ENCODE measurements around the gene TMSB4X.
"Not testable (repeated sequence)": the region's sequence is repeated elsewhere in the genome, so short reads cannot be mapped to it uniquely, and the experiment has no call there.

The TMSB4X gene

DNA sequence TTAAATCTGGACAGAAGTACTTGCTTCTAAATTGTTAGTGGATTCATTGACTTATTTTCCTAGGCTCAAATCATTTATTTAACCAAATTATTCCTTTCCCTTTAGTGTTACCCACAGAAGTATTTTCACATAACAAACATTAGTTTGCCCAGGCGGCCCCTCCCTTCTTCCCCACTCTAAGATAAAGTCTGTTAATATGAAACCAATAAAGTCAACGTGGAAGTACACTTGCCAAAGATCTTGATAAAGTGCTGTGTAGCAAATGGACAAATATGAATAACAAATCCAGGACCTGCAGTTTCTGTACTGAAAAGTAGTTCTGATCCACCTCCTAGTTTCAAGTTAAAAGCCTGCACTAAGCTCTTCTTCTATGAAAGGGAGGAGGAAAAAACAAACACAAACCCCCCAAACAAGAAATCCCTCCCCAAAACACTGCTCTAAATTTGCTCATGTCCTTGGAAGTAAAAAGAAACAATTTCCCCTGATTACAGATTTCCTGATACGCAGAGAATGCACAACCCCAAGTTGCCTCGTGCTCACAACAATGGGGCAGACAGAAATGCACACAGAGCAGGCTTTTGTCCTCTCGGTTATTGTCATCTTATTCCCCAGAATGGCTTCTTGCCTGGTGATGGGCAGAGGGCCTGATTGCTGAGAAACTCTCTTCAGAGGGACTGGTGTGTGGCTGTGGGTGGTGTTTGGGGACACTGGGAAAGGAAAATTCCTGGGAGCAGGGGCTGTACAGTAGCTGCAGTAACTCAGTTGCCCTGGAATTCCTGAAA, 23.2 kb downstream of the TMSB4X start:
- no peak for DNase-seq

DNA sequence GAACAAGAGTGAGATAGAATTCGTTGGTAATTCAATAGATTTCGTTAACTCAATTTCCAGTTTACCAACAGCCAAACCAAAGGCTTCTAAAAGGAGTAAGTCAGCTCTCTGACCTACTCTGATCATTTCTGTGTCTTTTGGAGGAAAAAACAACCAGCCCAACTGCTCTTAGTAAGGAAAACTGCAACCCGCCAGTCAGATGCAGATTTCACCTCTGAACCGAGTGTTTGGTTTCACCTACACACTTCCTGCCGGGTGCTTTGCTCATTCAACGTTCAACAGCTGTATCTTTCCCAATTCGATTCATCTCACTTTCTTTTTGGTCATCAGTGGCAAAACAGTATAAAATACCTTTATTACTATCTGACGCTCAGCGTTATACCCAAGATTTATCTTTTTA, 24.5 kb downstream of the TMSB4X start:
- no peak for DNase-seq

DNA sequence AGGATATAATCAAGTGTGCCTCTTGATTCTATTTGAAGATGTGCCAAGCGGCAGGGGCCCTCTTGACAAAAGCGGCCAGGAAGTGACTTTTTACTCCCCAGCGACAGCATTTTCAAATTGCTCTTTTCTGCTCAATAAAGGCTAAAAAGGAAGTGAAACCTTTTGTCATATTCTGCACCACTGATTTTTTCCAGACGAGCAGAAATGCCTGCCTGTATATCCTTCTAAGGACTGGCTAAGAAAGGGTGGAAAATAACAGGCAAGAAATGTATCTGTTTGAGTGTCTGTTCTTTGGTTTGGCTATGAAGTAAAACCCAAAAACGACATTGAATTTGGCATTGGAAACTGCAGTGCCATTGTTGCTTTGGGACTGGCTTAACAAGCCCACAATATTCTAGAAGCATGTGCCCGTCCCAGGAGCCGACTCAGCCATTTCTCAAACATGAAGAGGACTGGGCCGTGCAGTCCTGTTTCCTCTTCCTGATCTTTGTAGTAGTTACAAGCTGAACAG, 25.4 kb downstream of the TMSB4X start:
- no peak for DNase-seq

DNA sequence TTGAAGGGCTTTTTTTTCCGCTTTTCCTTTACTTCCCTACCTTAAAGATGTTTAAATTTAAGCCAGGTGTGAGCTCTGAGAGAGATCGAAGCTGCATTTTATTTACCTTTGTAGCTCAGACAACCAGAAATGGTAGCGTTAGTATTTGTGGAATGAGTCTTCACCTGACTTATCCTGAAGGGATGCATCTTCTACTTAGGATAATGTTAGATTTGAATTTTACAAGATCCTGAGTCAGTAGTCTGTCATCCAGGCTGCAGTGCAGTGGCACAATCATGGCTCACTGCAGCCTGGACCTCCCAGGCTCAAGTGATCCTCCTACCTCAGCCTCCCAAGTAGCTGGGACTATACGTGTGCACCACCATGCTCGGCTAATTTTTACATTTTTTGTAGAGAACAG, 26.2 kb downstream of the TMSB4X start:
- DNase-seq: no peak

DNA sequence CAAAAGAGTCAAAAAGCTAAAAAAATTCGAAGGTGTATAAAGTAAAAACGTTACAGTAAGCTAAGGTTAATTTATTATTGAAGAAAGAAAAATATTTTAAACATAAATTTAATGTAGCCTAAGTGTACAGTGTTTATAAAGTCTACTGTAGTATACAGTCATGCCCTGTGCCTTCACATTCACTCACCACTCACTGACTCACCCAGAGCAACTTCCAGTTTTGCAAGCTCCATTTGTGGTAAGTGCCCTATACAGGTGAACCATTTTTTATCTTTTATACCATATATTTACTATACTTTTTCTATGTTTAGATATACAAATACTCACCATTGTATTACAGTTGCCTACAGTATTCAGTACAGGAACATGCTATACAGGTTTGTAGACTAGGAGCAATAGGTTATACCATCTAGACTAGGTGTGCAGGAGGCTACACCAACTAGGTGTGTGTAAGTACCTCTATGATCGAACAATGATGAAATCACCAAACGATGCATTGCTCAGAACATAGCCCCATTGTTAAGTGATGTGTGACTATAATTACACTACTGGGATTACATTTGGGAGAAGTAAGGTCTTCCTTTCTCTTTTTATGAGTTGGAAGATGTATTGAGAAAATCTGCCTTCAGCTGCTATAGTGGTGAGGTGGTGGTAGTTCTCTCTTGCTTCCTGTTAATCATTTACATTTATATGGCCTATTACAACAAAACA, 27.2 kb downstream of the TMSB4X start:
- no peak for DNase-seq

DNA sequence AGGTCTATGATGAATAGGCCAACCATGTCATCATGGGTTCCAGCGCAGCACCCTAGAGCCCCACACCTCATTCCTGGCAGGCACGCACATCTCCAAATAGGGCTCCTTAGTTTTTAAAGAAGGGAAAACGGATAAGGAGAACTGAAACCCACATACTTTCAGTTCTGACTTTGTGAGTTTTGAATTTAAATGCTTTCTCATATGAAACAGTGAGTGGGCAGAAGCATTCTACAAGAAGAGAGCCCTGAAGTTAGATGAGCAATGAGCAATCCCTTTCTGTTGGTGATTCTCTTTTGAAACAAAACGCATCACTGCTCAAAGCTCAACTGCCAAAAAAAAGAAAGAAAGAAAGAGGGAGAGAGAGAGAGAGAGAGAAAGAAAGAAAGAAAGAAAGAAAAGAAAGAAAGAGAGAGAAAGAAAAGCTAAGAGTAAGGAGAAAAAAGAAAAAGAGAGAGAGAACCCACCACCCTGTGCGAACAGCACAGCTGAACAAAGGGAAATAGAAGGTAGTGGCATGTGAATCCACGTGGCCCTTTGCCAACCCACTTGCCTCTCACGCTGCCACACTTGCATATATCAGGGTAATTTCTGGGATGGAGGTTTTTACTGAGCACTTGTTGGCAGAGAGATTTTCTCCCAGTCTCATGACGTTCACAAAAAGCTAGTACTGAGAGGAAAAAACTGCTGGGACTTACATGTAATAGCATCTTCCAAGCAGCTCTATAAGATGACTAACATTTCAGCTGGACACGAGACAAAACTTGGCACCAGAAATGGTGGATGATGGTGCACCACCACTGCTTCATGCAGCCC, 31.0 kb downstream of the TMSB4X start:
- no peak for DNase-seq

DNA sequence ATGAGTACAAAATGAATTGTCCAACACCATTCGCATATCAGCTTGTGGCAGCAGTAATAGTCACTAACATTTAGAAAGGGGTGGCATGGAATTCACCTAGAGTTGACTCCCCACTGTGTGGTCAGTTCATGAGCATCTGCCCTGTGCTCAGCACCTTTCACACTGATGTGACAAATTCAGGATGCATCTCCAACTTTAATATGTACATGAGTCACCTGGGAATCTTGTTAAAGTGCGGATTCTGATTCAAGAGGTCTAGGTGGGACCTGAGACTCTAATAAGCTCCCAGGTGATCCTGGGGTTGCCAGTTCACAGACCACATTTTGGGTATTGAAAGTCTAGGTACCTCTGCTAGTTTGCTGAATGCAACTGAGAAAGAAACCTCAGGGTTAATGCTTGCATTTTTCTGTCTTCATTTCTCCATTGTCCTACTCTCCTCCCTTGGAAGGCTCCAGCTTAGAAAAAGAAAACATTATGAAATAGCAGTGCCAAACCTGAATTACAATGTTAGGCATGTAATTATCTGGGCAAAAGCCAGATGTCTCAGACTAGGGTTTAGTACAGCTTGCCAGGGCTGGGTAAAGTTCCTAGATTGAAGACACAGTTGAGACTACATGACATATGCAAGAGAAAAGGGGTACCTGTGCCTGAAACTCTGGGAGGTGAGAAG, 32.7 kb downstream of the TMSB4X start:
- DNase-seq: no peak

DNA sequence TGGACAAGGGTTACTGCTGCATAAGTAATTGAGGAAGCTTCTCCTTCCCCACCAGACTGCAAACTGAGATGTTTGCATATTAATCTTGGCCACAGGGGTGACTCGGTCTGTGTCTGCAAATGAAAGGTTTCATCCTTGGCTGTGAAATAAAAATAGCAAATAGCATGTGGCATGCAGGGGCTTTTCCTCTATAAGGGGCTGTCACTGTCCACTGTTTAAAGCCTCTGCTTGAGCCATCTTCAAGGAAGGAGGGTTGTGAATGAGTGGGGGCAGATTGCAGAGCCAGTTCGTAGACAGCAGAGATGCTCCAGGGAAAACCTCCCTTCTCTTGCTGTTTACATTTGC, 33.3 kb downstream of the TMSB4X start:
- no peak for DNase-seq

DNA sequence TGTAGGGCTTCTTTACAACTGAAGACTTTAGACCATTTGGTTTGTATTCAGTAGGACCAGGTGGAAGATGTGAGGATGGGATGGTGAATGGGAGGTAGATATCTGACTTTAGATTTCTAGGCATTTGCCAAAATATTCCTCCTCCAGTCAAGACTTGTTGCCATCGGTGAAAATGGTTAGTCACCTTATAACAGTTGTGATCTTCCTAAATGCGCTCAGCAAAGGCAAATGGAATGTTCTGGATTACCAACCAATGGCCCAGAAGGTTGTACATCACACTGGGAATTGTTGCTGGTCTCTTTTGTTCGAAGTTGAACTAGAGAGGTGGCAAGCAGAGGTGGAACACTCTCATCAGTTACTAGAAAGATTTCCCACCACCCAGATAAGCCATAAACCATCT, 33.9 kb downstream of the TMSB4X start:
- no peak for DNase-seq

DNA sequence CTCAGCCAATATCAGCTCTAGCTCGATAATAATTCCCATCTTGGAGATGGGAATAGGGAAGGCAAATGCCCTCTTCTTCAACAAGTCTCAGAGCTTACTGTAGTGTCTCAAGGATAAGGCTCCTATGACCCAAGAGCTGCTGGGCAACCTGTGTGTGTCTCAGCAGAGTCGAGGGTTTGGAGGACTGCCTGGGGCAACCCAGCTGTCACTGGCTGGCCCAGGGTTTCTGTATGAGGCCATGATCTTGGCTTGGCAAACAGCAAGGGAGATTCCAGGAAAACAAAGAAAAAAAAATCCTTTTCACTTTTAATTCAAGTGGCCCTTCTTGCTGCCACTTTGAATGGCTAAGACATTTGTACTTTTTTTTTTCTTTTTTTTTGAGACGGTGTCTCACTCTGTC, 34.4 kb downstream of the TMSB4X start:
- no peak for DNase-seq

DNA sequence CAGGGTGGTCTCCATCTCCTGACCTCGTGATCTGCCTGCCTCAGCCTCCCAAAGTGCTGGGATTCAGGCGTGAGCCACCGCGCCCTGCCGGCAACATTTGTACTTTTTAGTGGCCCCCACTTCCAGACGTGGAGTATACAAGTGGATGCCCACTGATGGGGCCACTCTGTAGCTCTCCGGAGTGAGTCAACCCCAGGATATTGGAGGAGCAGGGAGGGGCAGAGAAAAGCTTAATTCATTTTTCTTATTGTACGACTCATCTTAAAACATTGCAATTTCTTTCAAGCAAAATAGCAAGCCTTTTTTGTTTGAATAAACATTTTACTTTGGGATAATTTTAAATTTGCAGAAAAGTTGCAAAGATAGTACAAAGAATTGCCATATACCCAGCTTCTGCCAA, 34.9 kb downstream of the TMSB4X start:
- no peak for DNase-seq

DNA sequence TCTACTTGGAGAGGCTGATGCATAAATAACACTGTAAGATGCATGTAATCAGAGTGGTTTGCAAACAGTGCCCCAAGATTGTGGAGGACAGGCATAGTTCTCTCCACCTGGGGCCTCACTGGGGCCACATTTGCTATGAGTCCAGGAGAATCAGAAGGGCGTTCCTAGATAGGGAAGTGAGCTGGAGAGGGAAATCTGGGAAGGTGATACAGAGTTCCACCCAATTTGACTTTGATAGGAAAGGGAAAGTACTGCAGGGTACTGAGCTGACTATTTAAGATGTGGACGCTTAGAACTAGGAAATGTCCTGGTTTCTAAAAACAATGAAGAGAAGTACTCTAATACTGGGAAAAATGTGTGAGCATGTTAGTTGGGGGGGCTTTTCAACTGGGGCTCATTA, 35.6 kb downstream of the TMSB4X start:
- DNase-seq: no peak

DNA sequence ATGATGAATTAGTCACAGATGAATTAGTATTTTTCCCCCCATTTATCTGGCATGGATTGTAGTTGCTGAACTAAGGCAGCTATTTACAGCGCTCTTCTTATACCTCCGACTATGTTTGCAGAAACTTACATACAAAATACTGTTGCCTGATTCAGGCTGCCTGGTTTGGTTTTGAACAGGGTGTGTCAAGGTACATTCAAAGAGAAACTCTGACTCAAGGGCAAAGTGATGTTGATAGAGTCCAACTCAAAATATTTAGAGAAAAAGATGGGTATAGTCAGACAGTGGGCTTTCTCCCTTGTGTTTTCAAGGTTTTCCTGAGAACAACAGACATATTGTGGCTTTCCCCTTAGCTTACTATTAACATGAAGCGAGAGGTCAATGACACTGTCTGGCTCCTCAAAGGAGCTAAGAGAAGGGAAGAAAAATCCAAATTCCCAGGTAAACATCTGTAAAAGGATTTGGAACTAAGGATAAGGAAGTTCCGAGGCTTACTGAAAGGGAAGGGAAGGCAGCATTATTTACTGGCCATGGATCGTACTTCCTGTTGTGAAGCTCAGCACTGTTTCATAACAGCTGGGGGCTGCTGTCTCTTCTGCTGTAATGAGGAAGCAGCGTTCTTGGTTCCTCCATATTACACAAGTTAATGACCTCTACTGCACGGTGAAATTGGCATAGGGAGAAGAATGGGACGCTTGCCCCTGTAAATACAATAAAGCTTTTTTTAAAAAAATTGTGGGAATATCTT, 38.6 kb downstream of the TMSB4X start:
- no peak for DNase-seq

DNA sequence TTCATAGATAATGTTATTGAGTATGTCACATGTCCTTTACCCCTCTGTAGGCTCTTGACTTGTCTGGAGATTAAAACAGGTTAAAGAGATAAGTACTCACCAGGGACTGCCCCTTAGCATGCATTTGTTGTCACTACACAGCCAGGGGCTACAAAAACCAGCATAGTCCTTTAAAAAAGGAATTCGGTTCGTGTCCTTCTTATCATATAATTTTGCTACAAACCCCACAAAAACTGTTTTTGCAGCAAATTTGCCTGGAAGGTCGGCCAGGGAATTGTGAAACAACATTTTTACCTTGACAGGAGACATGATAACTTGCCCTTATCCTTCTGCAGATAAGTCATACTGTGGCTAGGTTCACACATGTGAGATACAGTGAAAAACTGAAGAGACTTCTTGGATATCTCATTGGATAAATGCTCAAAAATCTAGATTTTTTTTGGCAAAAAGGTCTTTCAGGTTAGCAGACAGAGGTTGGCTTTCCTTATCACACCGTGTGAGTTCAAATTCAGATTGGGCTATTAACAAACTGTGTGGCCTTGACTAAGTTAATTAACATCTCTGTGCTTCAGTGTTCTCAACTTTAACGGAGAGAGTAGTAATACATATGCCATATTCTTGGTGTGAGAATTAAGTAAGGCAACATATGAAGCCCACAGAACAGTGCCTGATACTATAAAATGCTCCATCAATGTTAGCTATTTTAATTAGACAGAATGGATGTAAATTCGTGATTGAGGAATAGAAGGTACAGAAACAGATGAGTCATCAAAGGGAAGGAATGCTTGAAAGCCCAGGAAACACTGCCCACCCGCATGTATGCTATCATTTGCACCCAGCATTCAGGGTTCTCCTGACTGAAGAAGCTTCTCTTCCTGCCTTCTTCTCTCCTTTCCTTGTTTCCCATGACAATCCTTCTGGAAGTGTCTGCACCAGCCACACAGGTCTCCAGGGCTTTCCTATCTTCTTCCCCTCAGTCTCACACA, 39.5 kb downstream of the TMSB4X start:
- no peak for DNase-seq

DNA sequence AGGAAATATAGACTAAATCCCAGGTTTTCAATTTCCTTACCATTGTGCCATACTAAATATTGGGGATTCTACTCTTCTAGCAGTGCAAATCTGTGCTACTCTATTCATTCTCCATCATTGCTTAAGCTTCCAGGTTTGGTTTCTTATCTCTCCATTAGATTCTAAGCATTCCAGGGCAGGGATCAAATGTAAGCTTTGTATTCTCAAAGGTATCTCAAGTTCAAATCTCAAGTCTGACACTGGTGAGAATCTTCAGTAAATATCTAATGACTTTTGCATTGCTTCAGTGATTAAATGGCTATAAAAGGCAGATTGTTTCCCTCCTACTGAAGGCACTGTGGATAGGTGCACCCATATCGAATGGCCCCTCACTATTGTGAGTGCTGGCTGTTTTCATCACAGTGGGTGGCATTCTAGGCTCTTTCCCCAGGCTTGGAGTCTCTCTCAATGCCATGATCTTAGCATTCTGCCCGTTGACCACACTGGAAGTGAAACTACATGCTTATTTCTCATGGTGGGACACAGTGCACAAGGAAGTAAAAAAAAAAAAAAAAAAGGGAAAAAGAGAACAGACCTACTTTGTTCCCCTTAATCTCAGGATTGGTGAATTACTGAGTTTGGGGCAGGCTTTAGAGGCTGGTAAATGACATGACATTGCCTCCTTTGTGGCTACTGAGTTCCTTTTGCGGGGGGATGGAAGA, 40.8 kb downstream of the TMSB4X start:
- DNase-seq: no peak

DNA sequence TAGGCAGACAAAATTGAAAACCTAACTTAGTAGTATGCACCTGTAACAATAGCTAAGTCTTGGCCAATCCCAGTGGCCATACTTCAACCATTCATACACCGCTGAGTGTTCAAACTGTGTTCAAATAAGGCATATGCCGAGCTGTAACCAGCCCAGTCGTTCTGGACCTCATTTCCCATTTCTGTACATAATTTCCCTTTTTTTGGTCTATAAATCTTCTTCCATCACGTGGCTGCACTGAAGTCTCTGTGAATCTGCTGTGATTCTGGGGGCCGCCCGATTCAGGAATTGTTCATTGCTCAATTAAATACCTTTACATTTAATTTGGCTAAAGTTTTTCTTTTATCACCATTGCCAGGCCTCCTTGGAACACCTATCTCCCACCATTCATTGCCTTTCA, 41.8 kb downstream of the TMSB4X start:
- DNase-seq: not testable (repeated sequence)

DNA sequence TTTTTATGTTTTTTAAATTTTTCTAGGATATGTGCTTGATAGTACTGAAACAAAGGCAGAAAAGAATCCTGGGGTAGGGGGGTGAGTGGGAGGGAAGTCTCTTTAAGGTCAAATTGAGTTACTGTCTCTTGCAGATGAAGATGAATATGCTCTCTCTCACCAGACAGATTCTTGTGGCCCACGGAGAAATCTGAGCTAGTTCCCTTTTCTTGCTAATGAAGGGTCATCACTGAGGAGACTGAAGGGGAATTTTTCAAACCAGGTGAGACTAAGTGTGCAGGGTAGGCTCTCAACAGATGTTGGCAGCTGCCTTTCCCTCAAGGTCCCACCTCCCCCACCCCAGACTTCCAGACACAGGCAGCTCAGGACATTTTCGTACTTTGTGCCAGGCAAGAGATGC, 48.0 kb downstream of the TMSB4X start:
- DNase-seq: no peak

DNA sequence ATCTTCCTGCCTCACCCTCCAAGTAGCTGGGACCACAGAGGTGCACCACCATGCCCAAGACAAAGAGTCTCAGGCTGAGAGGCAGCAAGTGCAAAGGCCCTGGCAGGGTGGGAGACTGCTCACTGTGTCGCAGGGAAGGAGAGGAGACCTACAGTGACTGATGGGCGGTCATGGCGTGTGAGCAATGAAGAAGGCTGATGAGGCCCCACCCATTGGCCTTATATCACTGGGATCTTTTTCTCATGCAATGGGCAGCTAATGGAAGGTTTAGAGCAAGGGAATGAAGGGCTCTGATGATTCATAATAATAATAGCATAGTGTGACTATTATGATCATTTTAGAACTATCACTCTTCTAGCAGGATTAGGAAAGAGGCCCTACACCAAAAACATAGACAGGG, 48.7 kb downstream of the TMSB4X start:
- DNase-seq: no peak

DNA sequence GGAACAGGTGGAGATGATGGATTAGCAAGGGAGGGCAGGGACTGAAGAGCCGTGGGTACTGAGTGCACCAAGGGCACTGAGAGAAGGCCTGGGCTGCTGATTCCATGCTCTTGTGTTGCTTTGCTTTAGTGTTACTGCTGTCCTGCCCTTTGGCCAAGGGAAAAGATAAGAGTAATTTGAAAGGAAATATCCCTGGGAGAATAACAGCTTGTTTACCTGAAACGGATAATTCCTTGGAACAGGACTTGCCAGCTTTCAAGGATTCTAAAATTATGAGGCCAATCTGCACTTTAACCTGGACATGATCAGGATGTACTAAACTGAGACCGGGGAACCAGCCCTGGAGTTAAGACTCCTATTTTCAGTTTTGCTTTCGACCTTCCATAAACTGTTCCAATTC, 49.1 kb downstream of the TMSB4X start:
- no peak for DNase-seq

DNA sequence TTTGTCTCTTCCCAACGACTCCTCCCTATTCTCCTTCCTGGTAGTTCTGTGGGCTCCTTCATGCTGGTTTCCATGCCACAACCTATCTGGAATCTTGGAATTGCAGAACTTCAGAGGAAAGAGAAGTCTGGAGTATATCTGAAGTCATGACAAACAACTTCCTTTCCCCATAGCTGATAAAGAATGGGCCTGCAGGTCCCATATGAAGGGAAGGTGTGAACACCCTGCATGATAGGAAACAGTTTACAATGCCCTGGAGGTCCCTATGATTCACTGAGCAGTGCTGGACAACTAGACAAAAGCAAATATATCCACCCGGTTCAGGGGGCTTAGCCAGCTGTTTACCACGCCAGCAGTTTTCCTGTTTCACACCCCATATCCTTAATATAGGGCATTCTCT, 50.1 kb downstream of the TMSB4X start:
- DNase-seq: no peak
